G401.6 (cell line): ENCODE measurements around the gene NUBPL.
"Not testable (repeated sequence)": the region's sequence is repeated elsewhere in the genome, so short reads cannot be mapped to it uniquely, and the experiment has no call there.

Experiments used
- FAIRE-seq: peaks from 2 replicates; lab custom pipeline; 2012; peaks lifted over from hg19 to GRCh38; lab: Jason Lieb, UNC

Gene NUBPL

GRCh38 chr14:31813724-31814490, 252.7 kb downstream of the NUBPL start:
- FAIRE-seq, result not testable (repeated sequence)

GRCh38 chr14:31819281-31819680, 258.1 kb downstream of the NUBPL start:
- FAIRE-seq, result no peak

GRCh38 chr14:31825459-31825858, 264.3 kb downstream of the NUBPL start:
- no peak for FAIRE-seq

- no peak for FAIRE-seq
Measured at GRCh38 chr14:31827325-31827724, 266.1 kb downstream of the NUBPL start.

GRCh38 chr14:31828946-31829868, 268.0 kb downstream of the NUBPL start:
- no peak for FAIRE-seq

GRCh38 chr14:31834616-31835015, 273.4 kb downstream of the NUBPL start:
- no peak for FAIRE-seq

GRCh38 chr14:31835049-31835448, 273.8 kb downstream of the NUBPL start:
- FAIRE-seq, result no peak

GRCh38 chr14:31837031-31837430, 275.8 kb downstream of the NUBPL start:
- FAIRE-seq, result no peak

GRCh38 chr14:31842899-31843298, 281.7 kb downstream of the NUBPL start:
- no peak for FAIRE-seq

- FAIRE-seq, result no peak
Measured at GRCh38 chr14:31843361-31844091, 282.3 kb downstream of the NUBPL start.

- no peak for FAIRE-seq
Measured at GRCh38 chr14:31854508-31855075, 293.4 kb downstream of the NUBPL start.

GRCh38 chr14:31855262-31855661, 294.1 kb downstream of the NUBPL start:
- FAIRE-seq, result no peak

GRCh38 chr14:31856003-31856402, 294.8 kb downstream of the NUBPL start:
- FAIRE-seq, result not testable (repeated sequence)

GRCh38 chr14:31858868-31859267, 297.7 kb downstream of the NUBPL start:
- FAIRE-seq, result no peak

GRCh38 chr14:31864937-31865855, 304.0 kb downstream of the NUBPL start:
- FAIRE-seq, result no peak

- FAIRE-seq, result no peak
Measured at GRCh38 chr14:31867570-31867969, 306.4 kb downstream of the NUBPL start.

- FAIRE-seq, result not testable (repeated sequence)
Measured at GRCh38 chr14:31868096-31868495, 306.9 kb downstream of the NUBPL start.

- FAIRE-seq, result no peak
Measured at GRCh38 chr14:31876741-31877140, 315.5 kb downstream of the NUBPL start.

GRCh38 chr14:31877255-31877798, 316.1 kb downstream of the NUBPL start:
- FAIRE-seq, result no peak

- no peak for FAIRE-seq
Measured at GRCh38 chr14:31879661-31880348, 318.6 kb downstream of the NUBPL start.
